ENCODE data around the gene WWOX. TPM values are rescaled to one million over a fixed set of nuclear protein-coding genes. Genes with fewer than 3 reads are reported as not detected.

The WWOX gene
- total and polyA plus RNA-seq, 2 of the 8 experiments (the other 6 are each of a cell fraction or from before 2014, with no cell fraction given) = 5.4 to 16.7 TPM

DNA sequence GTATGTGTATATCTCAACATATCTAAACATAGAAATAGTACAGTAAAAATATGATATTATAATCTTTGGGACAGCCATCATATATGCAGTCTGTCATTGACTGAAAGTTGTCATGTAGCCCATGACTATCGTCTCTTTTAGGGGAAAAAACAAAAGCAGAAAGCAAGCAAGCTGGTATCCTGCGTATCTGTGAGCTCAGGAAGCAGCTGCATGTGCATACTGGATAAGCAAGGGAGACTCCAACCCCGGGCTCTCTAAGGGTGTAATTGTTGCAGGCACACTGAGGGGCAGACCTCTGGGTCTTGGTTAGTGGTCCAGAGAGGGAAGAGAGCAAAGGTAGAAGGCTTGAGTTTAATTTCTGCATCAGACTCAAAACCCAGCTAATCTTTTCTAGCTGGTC, 920.0 kb downstream of the WWOX start (continued):
- TF ChIP-seq SUZ12 (IDR thresholded peaks at IDR 0.05; ENCODE audit: low read length) = no peak

All from H1 (cell line).